MCF 10A (cell line): ENCODE data around the gene VAC14. TPM values are rescaled to one million over a fixed set of nuclear protein-coding genes. Genes with fewer than 3 reads are reported as not detected.

Source experiments
- BruUV-seq: library from RNA; stranded (reverse); fragments of 400-500 nt; replicated peaks from 2 replicates; lab custom pipeline; 2021; lab: Mats Ljungman, UMichigan
- CTCF ChIA-PET: fragments of 300-600 bp; sonication (Branson Sonifier 250); formaldehyde crosslinking; extraction: SDS; loops from one replicate; lab custom pipeline; 2021; ENCODE audit warnings: antibody characterized with exemption, inconsistent platforms; lab: Yijun Ruan, JAX
- POLR2A ChIA-PET: fragments of 300-600, 350-650 bp; sonication (Branson Sonifier 250); formaldehyde crosslinking; extraction: SDS; loops from one replicate; lab custom pipeline; 2020; ENCODE audit warnings: antibody characterized with exemption, inconsistent platforms; lab: Yijun Ruan, JAX
- DNase-seq: peaks from one replicate; pipeline ENCODE4 v3.0.0-alpha.2; 2018; ENCODE audit not compliant: unreplicated experiment
- H3K27ac Mint-ChIP-seq: one replicate; pipeline ENCODE4 v1.8.0; 2022; ENCODE audit warnings: mild to moderate bottlenecking, low read depth, mixed read lengths; ENCODE audit not compliant: unreplicated experiment
- H3K27me3 Mint-ChIP-seq: one replicate; pipeline ENCODE4 v1.8.0; 2022; ENCODE audit warnings: mixed read lengths; ENCODE audit not compliant: insufficient read depth, unreplicated experiment
- H3K36me3 Mint-ChIP-seq: one replicate; pipeline ENCODE4 v1.8.0; 2022; ENCODE audit warnings: mild to moderate bottlenecking, moderate library complexity, mixed read lengths; ENCODE audit not compliant: insufficient read depth, unreplicated experiment
- H3K4me1 Mint-ChIP-seq: one replicate; pipeline ENCODE4 v1.8.0; 2022; ENCODE audit warnings: mixed read lengths; ENCODE audit not compliant: insufficient read depth, unreplicated experiment
- H3K4me3 Mint-ChIP-seq: one replicate; pipeline ENCODE4 v1.8.0; 2022; ENCODE audit warnings: mild to moderate bottlenecking, moderate library complexity, mixed read lengths; ENCODE audit not compliant: unreplicated experiment
- H3K9me3 Mint-ChIP-seq: one replicate; pipeline ENCODE4 v1.8.0; 2022; ENCODE audit warnings: mixed read lengths; ENCODE audit not compliant: unreplicated experiment
- intact Hi-C: fragments of 100-400 bp; cut with micrococcal nuclease; formaldehyde crosslinking; loops from 2 replicates; pipeline ENCODE4 v1.14.1; 2022
- total RNA-seq: library from RNA; stranded (reverse); gene quantifications from 2 replicates; pipeline ENCODE4 v1.2.3, GENCODE V29; 2022
- TF ChIP-seq, protein P1 (sequence below): fragments of 200-600 bp; IDR thresholded peaks from one replicate; pipeline ENCODE4 v1.8.0; 2022; ENCODE audit warnings: antibody characterized with exemption, mild to moderate bottlenecking; ENCODE audit not compliant: unreplicated experiment

The VAC14 gene
- total RNA-seq, 1 experiment from 2014 or later, result 25.5 TPM

- ChIA-PET POLR2A (interaction anchor here (0.5 kb wide), 1 partner anchor 413 kb away, joined by 4 read pairs; no protein-coding TSS in a partner anchor), CTCF (interaction anchor here (0.7 to 1.0 kb wide), 2 partner anchors 29 to 49 kb away, joined by 3 read pairs; no protein-coding TSS in a partner anchor)
- Mint-ChIP-seq H3K4me3 (no peak overlapping the region), H3K4me1 (peaks cover 34% of the 10 kb centered on the region), H3K36me3 (peaks cover 8% of the 10 kb centered on the region), H3K9me3 (no peaks in the 10 kb centered on the region), H3K27me3 (no peaks in the 10 kb centered on the region), H3K27ac (peak overlapping the region; percentile 96)
- DNase-seq, result no peak
- intact Hi-C loops, result no loop called here
- TF ChIP-seq, protein P1, sequence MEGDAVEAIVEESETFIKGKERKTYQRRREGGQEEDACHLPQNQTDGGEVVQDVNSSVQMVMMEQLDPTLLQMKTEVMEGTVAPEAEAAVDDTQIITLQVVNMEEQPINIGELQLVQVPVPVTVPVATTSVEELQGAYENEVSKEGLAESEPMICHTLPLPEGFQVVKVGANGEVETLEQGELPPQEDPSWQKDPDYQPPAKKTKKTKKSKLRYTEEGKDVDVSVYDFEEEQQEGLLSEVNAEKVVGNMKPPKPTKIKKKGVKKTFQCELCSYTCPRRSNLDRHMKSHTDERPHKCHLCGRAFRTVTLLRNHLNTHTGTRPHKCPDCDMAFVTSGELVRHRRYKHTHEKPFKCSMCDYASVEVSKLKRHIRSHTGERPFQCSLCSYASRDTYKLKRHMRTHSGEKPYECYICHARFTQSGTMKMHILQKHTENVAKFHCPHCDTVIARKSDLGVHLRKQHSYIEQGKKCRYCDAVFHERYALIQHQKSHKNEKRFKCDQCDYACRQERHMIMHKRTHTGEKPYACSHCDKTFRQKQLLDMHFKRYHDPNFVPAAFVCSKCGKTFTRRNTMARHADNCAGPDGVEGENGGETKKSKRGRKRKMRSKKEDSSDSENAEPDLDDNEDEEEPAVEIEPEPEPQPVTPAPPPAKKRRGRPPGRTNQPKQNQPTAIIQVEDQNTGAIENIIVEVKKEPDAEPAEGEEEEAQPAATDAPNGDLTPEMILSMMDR, result no peak
- BruUV-seq, result no TSS peak
These were observed 88.0 kb downstream of the VAC14 start for GRCh38 chr16:70712942-70713341.

- intact Hi-C loops, result no loop called here
- Mint-ChIP-seq H3K9me3 (no peaks in the 10 kb centered on the region), H3K36me3 (peaks cover 8% of the 10 kb centered on the region), H3K27me3 (no peaks in the 10 kb centered on the region), H3K4me1 (peaks cover 35% of the 10 kb centered on the region), H3K27ac (no peak overlapping the region), H3K4me3 (no peak overlapping the region)
- TF ChIP-seq, protein P1, result no peak
- BruUV-seq, result no TSS peak
- POLR2A ChIA-PET, result interaction anchor here (0.5 kb wide), 1 partner anchor 413 kb away, joined by 4 read pairs; no protein-coding TSS in a partner anchor
- CTCF ChIA-PET, result interaction anchor here (0.7 to 1.0 kb wide), 2 partner anchors 28 to 49 kb away, joined by 3 read pairs; no protein-coding TSS in a partner anchor
- no peak for DNase-seq
These were observed 88.6 kb downstream of the VAC14 start for GRCh38 chr16:70712359-70712758.

DNA sequence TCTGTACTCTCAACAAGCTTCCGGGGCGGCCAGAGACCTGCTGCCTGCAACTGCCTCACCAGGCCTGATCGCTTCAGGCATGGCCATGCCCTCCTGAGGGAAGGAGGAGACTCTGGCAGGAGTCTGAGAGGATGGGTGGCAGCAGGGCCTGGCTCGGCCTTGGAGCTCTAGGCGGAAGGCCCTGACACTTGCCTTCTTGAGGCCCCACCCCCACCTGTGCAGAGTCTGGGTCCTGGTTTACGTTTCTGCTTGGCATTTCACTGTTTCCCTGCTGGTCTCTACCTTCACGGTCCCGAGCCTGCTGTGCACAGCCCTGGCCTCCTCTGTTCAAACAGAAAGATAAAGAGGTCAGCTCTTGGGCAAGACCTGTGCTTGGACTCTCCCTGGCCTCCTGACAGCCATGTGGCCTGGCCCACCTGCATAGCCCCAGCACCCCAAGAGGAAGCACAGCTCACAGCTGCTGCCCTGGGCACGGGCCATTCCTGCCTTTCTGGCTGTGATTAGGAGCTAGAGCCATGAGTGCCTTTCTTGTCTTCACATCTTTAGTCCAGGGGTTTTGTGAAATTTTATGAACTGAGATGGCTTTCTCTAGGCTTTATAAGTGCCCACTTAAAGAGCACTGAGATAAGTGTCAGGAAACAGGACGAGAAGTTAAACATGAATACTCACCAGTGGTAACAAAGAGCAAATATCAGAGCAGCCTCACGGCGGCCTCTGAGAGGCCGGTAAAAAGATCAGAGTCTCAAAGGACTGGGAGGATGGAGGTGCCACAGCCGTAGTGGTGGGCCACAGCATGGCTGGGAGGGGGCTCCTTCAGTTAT is 89.5 kb downstream of the VAC14 start:
- CTCF ChIA-PET, result interaction anchor here (0.6 kb wide), 2 partner anchors 12 to 1895 kb away, joined by 3 read pairs; no protein-coding TSS in a partner anchor
- Mint-ChIP-seq H3K27me3 (no peaks in the 10 kb centered on the region), H3K36me3 (peaks cover 8% of the 10 kb centered on the region), H3K4me1 (peaks cover 43% of the 10 kb centered on the region), H3K27ac (no peak overlapping the region), H3K9me3 (no peaks in the 10 kb centered on the region), H3K4me3 (no peak overlapping the region)
- DNase-seq, result no peak
- TF ChIP-seq, protein P1, result no peak
- POLR2A ChIA-PET, result no interaction called here
- no TSS peak for BruUV-seq
- intact Hi-C loops, result no loop called here

GRCh38 chr16:70710422-70711210 is 90.3 kb downstream of the VAC14 start:
- CTCF ChIA-PET, result no interaction called here
- POLR2A ChIA-PET, result no interaction called here
- Mint-ChIP-seq H3K36me3 (peaks cover 8% of the 10 kb centered on the region), H3K27me3 (no peaks in the 10 kb centered on the region), H3K9me3 (no peaks in the 10 kb centered on the region), H3K27ac (no peak overlapping the region), H3K4me1 (peaks cover 39% of the 10 kb centered on the region), H3K4me3 (no peak overlapping the region)
- intact Hi-C loops, result no loop called here
- DNase-seq, result no peak
- TF ChIP-seq, protein P1, result no peak
- no TSS peak for BruUV-seq
